GM12892 (cell line): ENCODE results near the gene C3orf33.

Source experiments
- POLR2A ChIP-seq: IDR thresholded peaks from 2 replicates; pipeline ENCODE4 v1.6.1; 2011; ENCODE audit warnings: low read depth, low read length, control low read depth
- POLR2AphosphoS5 ChIP-seq: IDR thresholded peaks from 2 replicates; pipeline ENCODE4 v1.6.1; 2011; ENCODE audit warnings: low read depth, low read length, control low read depth
- TAF1 ChIP-seq: IDR thresholded peaks from 2 replicates; pipeline ENCODE4 v1.6.1; 2011; ENCODE audit warnings: low read depth, mild to moderate bottlenecking, control low read depth, low read length, borderline replicate concordance

GRCh38 chr3:155760653-155761052 lies 45.4 kb downstream of the C3orf33 start:
- TF ChIP-seq POLR2AphosphoS5 (no peak), POLR2A (no peak), TAF1 (no peak)
